Loucy (cell line): ENCODE measurements around the gene SEC14L3.

Source experiments
- H2AFZ ChIP-seq: fragments of 200-600 bp; sonication (generic); 2 replicates; pipeline ENCODE4 v1.6.0; 2016; ENCODE audit warnings: antibody characterized with exemption, mild to moderate bottlenecking, low read length, moderate library complexity
- H3F3A ChIP-seq: fragments of 200-600 bp; 2 replicates; pipeline ENCODE4 v1.6.0; 2016; ENCODE audit warnings: antibody characterized with exemption, low read depth, mild to moderate bottlenecking
- H3K27me3 ChIP-seq: fragments of 200-600 bp; sonication (generic); 2 replicates; pipeline ENCODE4 v1.6.1; 2014; ENCODE audit warnings: low read length, mild to moderate bottlenecking; ENCODE audit not compliant: insufficient read depth, poor library complexity, severe bottlenecking
- H3K36me3 ChIP-seq: fragments of 200-600 bp; sonication (generic); 2 replicates; pipeline ENCODE4 v1.6.1; 2016; ENCODE audit warnings: low read length; ENCODE audit not compliant: insufficient read depth
- H3K4me1 ChIP-seq: fragments of 200-600 bp; sonication (generic); 2 replicates; pipeline ENCODE4 v1.5.1; 2014; ENCODE audit warnings: low read length, mild to moderate bottlenecking; ENCODE audit not compliant: insufficient read depth, poor library complexity, severe bottlenecking
- H3K4me2 ChIP-seq: fragments of 200-600 bp; sonication (generic); 2 replicates; pipeline ENCODE4 v1.6.0; 2014; ENCODE audit warnings: antibody characterized with exemption, low read length, low read depth, mild to moderate bottlenecking; ENCODE audit not compliant: poor library complexity, severe bottlenecking
- H3K4me3 ChIP-seq: fragments of 200-600 bp; sonication (generic); 2 replicates; pipeline ENCODE4 v1.5.1; 2014; ENCODE audit warnings: low read length, mild to moderate bottlenecking, mixed read lengths; ENCODE audit not compliant: poor library complexity, severe bottlenecking
- H3K79me2 ChIP-seq: fragments of 200-600 bp; sonication (generic); 2 replicates; pipeline ENCODE4 v1.6.1; 2014; ENCODE audit warnings: low read length; ENCODE audit not compliant: insufficient read depth
- H3K9ac ChIP-seq: fragments of 200-600 bp; sonication (generic); 2 replicates; pipeline ENCODE4 v1.6.0; 2014; ENCODE audit warnings: mild to moderate bottlenecking, low read depth, low read length, moderate library complexity; ENCODE audit not compliant: poor library complexity, severe bottlenecking
- H3K9me2 ChIP-seq: fragments of 200-600 bp; sonication (generic); replicated peaks from 2 replicates; pipeline ENCODE4 v1.6.1; 2016; ENCODE audit warnings: low read depth, low read length, mixed read lengths
- H3K9me3 ChIP-seq: fragments of 200-600 bp; sonication (generic); 2 replicates; pipeline ENCODE4 v1.6.1; 2014; ENCODE audit warnings: mild to moderate bottlenecking, antibody characterized with exemption, low read length, low read depth; ENCODE audit not compliant: insufficient read depth
- H4K20me1 ChIP-seq: fragments of 200-600 bp; sonication (generic); 2 replicates; pipeline ENCODE4 v1.6.0; 2014; ENCODE audit warnings: antibody characterized with exemption, low read length, mild to moderate bottlenecking; ENCODE audit not compliant: insufficient read depth, poor library complexity, severe bottlenecking
- CTCF ChIP-seq: fragments of 200-600 bp; sonication (generic); conservative IDR thresholded peaks from 2 replicates; pipeline ENCODE4 v1.5.1; 2014; ENCODE audit warnings: mild to moderate bottlenecking, antibody characterized with exemption, low read length
- EZH2phosphoT487 ChIP-seq: fragments of 200-600 bp; IDR thresholded peaks from 2 replicates; pipeline ENCODE4 v1.6.1; 2018; ENCODE audit warnings: antibody characterized with exemption, mild to moderate bottlenecking, moderate library complexity, borderline replicate concordance

The SEC14L3 gene

GRCh38 chr22:30459181-30460052 lies 12.4 kb downstream of the SEC14L3 start:
- H4K20me1 ChIP-seq, result no peaks in the 10 kb centered on the region
- H3F3A ChIP-seq, result no peaks in the 10 kb centered on the region
- H3K9me3 ChIP-seq, result no peaks in the 10 kb centered on the region
- no peak overlapping the region for H3K4me3 ChIP-seq
- no peaks in the 10 kb centered on the region for H3K79me2 ChIP-seq
- no peaks in the 10 kb centered on the region for H3K27me3 ChIP-seq
- TF ChIP-seq EZH2phosphoT487 (no peak), CTCF (no peak)
- no peaks in the 10 kb centered on the region for H3K4me1 ChIP-seq
- H3K9ac ChIP-seq, result no peak overlapping the region
- no peaks in the 10 kb centered on the region for H3K36me3 ChIP-seq
- no peak overlapping the region for H2AFZ ChIP-seq
- H3K4me2 ChIP-seq, result no peak overlapping the region
- H3K9me2 ChIP-seq, result no peaks in the 10 kb centered on the region

GRCh38 chr22:30457981-30458380 lies 13.8 kb downstream of the SEC14L3 start:
- Histone ChIP-seq H2AFZ (no peak overlapping the region), H3K4me3 (no peak overlapping the region), H3K9me3 (no peaks in the 10 kb centered on the region), H3K36me3 (no peaks in the 10 kb centered on the region), H3K27me3 (no peaks in the 10 kb centered on the region), H3F3A (no peaks in the 10 kb centered on the region), H3K4me1 (no peaks in the 10 kb centered on the region), H3K9me2 (no peaks in the 10 kb centered on the region), H3K9ac (no peak overlapping the region), H4K20me1 (no peaks in the 10 kb centered on the region), H3K79me2 (no peaks in the 10 kb centered on the region), H3K4me2 (no peak overlapping the region)
- no peak for TF ChIP-seq CTCF
- TF ChIP-seq EZH2phosphoT487, result no peak

DNA sequence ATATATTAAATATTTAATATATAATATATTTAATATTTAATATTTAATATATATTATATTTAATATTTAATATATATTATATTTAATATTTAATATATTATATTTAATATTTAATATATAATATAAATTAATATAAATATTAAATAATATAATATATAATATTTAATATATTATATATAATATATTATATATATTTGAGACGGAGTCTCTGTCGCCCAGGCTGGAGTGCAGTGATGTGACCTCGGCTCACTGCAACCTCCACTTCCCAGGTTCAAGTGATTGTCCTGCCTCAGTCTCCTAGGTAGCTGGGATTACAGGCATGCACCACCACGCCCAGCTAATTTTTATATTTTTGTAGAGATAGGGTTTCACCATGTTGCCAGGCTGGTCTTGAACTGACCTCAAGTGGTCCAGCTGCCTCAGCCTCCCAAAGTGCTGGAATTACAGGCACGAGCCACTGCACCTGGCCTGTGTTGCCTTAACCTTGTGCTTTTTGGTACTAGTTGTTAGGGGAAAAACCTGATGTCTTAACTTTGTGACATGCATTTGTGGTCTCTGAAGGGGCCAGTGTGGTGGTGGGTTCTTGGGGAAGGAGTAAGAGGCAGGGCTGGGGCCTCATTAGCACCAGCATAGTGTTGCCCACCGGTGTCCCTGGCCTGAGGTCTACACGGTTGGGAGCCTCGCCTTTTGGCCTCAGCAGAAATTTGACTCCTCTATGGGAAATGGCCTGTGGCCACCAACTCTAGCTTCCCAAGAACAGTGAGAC lies 16.6 kb downstream of the SEC14L3 start:
- no peaks in the 10 kb centered on the region for H3K79me2 ChIP-seq
- no peak overlapping the region for H3K9ac ChIP-seq
- no peaks in the 10 kb centered on the region for H3K9me3 ChIP-seq
- no peak overlapping the region for H3K4me2 ChIP-seq
- TF ChIP-seq CTCF (no peak), EZH2phosphoT487 (no peak)
- H3K36me3 ChIP-seq, result no peaks in the 10 kb centered on the region
- no peaks in the 10 kb centered on the region for H3K9me2 ChIP-seq
- H3F3A ChIP-seq, result no peaks in the 10 kb centered on the region
- no peaks in the 10 kb centered on the region for H4K20me1 ChIP-seq
- H3K4me1 ChIP-seq, result no peaks in the 10 kb centered on the region
- H2AFZ ChIP-seq, result no peak overlapping the region
- H3K27me3 ChIP-seq, result peaks cover 7% of the 10 kb centered on the region
- no peak overlapping the region for H3K4me3 ChIP-seq
